Osteocyte (in vitro differentiated cells): ENCODE results near the gene ZNF79. TPM values are rescaled to one million over a fixed set of nuclear protein-coding genes. Genes with fewer than 3 reads are reported as not detected.

Experiments
- DNase-seq: peaks from one replicate; pipeline ENCODE4 v3.0.0; 2021; ENCODE audit warnings: mixed read lengths; ENCODE audit not compliant: unreplicated experiment; ENCODE audit errors: extremely low spot score
- H3K27ac Mint-ChIP-seq: one replicate; pipeline ENCODE4 v1.8.0; 2021; ENCODE audit warnings: mild to moderate bottlenecking, mixed read lengths; ENCODE audit not compliant: unreplicated experiment
- H3K27me3 Mint-ChIP-seq: one replicate; pipeline ENCODE4 v1.8.0; 2021; ENCODE audit warnings: mixed read lengths; ENCODE audit not compliant: unreplicated experiment
- H3K36me3 Mint-ChIP-seq: one replicate; pipeline ENCODE4 v1.8.0; 2021; ENCODE audit warnings: mixed read lengths; ENCODE audit not compliant: unreplicated experiment
- H3K4me1 Mint-ChIP-seq: one replicate; pipeline ENCODE4 v1.8.0; 2021; ENCODE audit warnings: mixed read lengths; ENCODE audit not compliant: unreplicated experiment
- H3K4me3 Mint-ChIP-seq: one replicate; pipeline ENCODE4 v1.8.0; 2021; ENCODE audit warnings: mild to moderate bottlenecking, moderate library complexity, mixed read lengths; ENCODE audit not compliant: unreplicated experiment
- H3K9me3 Mint-ChIP-seq: one replicate; pipeline ENCODE4 v1.8.0; 2021; ENCODE audit warnings: mixed read lengths; ENCODE audit not compliant: unreplicated experiment
- CTCF ChIP-seq: fragments of 200-600 bp; sonication (generic); IDR thresholded peaks from 2 replicates; pipeline ENCODE4 v1.5.0; 2021; ENCODE audit warnings: antibody characterized with exemption, mild to moderate bottlenecking, moderate library complexity
- total RNA-seq: library from RNA; stranded (reverse); gene quantifications from 2 replicates; pipeline ENCODE4 v1.2.1, GENCODE V29; 2021

ZNF79 gene
- total RNA-seq, 1 donor from 2014 or later: 9.0 TPM

GRCh38 chr9:127390248-127390545, 34.0 kb upstream of the ZNF79 start:
- Mint-ChIP-seq H3K27me3 (peaks cover 7% of the 10 kb centered on the region), H3K27ac (no peak overlapping the region), H3K36me3 (no peaks in the 10 kb centered on the region), H3K4me1 (peaks cover 18% of the 10 kb centered on the region), H3K9me3 (no peaks in the 10 kb centered on the region), H3K4me3 (no peak overlapping the region)
- TF ChIP-seq CTCF: no peak
- DNase-seq: no peak

GRCh38 chr9:127390563-127390962, 33.6 kb upstream of the ZNF79 start:
- DNase-seq: no peak
- peaks cover 6% of the 10 kb centered on the region for H3K27me3 Mint-ChIP-seq
- no peak overlapping the region for H3K27ac Mint-ChIP-seq
- peaks cover 18% of the 10 kb centered on the region for H3K4me1 Mint-ChIP-seq
- no peak overlapping the region for H3K4me3 Mint-ChIP-seq
- no peaks in the 10 kb centered on the region for H3K36me3 Mint-ChIP-seq
- no peak for TF ChIP-seq CTCF
- H3K9me3 Mint-ChIP-seq: no peaks in the 10 kb centered on the region

- peaks cover 23% of the 10 kb centered on the region for H3K4me1 Mint-ChIP-seq
- no peak overlapping the region for H3K4me3 Mint-ChIP-seq
- no peak for TF ChIP-seq CTCF
- DNase-seq: no peak
- H3K36me3 Mint-ChIP-seq: no peaks in the 10 kb centered on the region
- H3K9me3 Mint-ChIP-seq: no peaks in the 10 kb centered on the region
- H3K27me3 Mint-ChIP-seq: no peaks in the 10 kb centered on the region
- no peak overlapping the region for H3K27ac Mint-ChIP-seq
These were observed 32.0 kb upstream of the ZNF79 start for GRCh38 chr9:127392166-127392565.

- Mint-ChIP-seq H3K27me3 (no peaks in the 10 kb centered on the region), H3K36me3 (no peaks in the 10 kb centered on the region), H3K9me3 (no peaks in the 10 kb centered on the region), H3K4me1 (peaks cover 20% of the 10 kb centered on the region), H3K27ac (no peak overlapping the region), H3K4me3 (no peak overlapping the region)
- no peak for TF ChIP-seq CTCF
- DNase-seq: no peak
These were observed 31.2 kb upstream of the ZNF79 start for GRCh38 chr9:127392976-127393375.

- peak; percentile 27 for TF ChIP-seq CTCF
- H3K4me1 Mint-ChIP-seq: peaks cover 17% of the 10 kb centered on the region
- no peak overlapping the region for H3K4me3 Mint-ChIP-seq
- no peaks in the 10 kb centered on the region for H3K36me3 Mint-ChIP-seq
- H3K27ac Mint-ChIP-seq: no peak overlapping the region
- no peaks in the 10 kb centered on the region for H3K27me3 Mint-ChIP-seq
- DNase-seq: no peak
- H3K9me3 Mint-ChIP-seq: no peaks in the 10 kb centered on the region
These were observed 30.5 kb upstream of the ZNF79 start for GRCh38 chr9:127393645-127394044.
